ENCODE data around the gene CENPO.

Gene CENPO

DNA sequence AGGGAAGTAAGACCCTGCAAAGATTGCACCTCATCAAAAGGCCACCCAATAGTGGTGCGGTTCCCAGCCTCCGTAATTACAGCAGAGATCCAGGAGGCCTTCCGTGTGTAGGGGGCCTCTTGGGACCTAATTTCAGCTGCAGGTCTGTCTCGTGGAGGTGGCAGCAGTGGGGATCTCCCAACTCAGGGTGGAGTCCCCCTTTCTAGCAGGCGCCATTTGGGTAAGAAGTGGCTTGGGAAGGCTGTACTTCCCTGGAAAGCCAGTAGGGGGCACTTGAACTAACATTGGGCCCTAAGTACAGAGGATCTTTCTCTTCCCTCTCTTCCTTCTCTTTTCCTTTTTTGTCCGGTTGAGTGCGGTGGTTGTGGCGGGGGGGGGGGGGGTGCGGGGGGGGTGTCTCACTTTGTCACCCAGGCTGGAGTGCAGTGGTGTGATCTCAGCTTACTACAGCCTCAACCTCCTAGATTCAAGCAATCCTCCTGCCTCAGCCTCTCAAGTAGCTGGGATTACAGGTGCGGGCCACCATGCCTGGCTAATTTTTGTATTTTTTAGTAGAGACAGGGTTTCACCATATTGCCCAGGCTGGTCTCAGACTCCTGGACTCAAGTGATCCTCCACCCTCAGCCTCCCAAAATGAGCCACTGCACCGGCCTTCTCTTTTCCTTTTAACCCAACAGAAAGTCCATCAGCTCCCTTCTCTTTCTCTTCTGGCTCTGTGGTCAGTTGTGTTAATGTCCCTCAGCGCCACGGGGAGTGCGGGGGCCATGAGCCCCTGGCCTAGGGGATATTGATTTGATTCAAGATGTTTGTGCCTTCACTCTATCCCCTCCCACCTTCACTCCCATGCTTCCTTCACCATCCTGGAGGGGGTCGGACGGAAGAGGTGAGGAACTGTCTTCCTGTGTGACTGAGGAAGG, 32.0 kb downstream of the CENPO start:
- peak; percentile 28 for DNase-seq

DNA sequence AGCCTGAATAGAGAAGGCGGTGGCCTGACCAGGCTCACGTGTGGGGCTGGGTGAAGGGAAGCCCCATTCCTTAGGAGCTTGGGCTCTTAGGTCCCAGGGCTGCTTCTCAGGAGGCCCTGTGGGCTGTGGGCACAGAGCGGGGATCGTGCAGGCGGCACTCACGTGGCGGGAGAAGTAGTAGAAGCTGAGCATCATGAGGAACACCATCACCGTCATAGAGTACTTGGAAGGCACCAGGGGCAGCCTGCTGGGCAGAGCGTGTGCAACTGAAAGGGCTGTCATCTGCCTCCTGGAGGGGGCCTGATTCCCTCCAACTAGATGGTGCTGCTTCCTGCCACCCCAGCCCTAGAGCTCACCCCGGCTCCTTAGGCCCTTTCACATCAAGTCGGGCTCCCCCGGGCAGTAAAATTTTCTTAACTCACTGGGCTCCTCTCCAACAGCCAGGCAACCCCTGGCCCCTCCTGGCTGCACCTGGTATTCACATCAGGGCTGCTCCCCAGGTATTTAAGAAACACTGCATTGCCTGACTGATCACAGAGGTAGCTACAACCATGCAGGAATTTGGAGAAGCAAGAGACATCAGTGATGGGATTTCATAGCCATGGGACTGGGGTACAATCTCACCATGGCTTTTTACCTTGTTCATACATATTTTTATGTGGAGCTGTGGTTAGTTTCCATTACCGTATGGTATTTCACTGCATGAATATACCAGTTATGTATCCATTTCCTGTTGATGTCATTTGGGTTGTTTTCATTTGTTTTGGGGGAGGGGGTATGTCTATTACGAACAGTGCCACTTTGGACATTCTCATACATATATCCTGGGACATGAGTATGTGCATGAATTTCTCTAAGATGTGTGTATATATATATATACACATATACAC, 32.9 kb downstream of the CENPO start:
- peak; percentile 38 for DNase-seq

DNA sequence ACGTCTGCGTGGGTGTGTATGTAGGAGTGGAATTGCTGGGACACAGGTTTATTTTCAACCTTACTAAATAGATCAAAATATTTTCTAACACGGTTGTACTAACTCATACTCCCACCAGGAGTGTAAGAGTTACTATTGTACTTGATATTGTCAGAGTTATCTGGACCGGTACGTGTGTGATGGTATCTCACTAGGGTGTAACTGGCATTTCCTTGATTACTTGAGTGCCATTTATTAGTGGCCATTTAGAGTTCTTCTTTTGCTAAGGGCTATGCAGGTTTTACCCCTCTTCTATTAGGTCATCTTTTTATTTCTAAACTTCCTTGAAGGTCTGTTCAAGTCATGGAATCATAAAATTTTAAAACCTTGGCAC, 33.5 kb downstream of the CENPO start:
- DNase-seq = no peak

DNA sequence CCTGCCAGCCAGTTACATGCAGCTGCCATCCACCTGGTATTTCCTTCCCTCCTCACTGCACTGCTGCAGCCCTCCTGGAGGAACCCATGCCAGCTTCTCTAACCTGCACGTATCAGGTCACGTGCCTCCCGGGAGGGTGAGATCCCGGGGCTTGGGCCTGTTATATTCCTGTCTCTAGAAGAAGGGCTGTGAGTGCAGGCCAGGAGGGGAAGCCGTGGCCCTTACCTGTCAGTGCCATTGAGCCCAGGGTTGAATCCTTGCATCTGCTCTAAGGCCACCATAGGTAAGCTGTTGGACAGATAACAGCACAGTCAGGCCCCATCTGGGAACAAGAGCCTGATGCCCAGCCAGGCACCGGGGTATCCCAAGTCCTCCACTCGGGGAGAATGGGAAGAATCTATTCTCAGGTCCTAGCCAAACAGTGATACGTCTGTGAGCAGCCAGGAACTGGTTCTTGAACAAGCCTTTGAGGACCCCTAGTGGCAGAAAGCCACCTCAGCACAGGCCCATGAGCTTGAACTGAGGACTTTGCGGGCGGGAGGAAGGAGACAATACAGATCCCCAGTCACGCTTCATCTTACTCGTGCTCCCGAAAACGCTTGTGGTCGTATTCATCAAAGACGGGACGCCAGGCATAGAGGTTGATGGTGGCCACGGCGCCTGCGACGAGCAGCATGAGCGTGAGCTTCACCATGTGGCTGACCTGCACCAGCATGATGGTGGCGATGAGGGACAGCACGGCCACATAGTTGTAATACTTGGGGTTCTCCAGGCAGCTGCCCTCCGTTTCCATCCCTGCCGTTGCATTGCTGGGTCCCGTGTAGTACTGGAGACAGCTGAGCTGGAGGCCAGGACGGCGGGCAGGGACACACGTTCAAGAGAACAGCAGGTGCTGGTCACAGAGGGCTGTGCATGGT, 34.4 kb downstream of the CENPO start:
- DNase-seq = peak; percentile 83

DNA sequence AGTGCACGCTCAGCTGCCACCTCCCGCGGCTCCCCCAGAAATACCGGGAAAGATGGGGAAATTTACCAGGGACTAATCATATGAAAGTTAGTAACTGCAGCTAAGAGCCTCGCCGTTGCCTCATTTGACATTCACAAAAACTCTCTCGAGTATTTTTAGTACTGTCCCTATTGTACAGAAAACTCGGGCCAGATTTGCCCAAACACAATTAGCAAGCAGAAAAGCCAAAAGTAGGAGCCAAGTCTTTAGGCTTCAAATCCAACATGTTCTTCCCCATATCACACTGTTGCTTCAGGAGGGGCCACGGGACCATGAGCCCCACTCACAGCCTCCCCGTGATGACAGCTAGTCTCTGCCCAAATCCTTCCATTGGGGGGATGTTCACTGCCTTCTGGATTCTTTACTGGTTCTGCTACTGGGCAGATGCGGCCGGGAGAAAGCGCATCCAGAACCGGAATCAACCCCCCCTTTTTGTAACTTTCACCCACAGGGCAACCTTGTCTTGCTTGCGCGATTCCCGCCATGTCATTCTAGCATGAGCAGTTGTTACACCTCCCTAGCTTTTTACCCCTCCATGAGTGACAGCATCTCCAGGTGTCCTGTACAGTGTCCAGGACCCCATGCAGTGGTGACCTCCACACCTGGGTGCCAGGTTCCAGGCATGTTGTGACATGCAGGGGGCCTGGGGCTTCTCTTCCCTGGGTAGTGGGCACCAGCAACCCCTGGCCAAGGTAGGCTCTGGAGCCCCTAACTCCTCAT, 35.2 kb downstream of the CENPO start:
- no peak for DNase-seq

DNA sequence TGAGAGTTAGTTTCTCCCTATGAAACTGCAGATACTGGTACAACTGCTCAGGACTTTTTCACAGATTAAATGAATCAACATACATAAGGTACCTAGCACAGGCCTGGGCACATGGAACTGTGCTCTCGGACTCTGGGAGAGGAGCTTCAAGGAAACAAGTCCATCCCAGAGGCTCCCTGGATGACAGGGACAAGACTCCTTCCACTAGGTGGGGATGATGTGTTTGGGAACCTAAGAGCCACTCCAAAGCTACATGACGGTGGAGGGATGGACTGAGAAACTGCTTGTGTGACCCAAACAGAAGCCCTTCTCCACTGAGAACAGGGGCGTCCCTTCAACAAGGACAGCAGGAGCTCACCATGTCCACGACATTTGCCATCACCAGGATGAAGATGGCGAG, 37.1 kb downstream of the CENPO start:
- no peak for DNase-seq

DNA sequence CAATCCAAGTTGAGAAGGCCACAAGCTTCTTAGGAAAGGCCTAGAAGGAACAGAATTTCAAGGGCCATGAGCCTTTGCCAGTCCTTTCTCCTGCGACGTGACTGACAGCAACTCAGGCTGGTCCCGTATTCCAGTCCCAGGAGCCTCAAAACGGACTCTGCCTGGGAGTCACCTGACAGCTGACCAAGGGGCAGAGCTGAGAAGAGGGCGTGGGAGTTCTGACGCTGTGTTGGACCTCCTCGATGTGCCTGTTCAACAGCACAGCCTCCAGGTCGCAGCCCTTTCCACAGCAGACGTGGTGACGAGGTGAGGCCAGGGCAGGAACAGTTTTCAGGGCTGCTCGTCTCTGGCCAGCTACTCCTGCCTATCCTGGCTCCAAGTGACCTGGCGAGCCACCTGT, 37.6 kb downstream of the CENPO start:
- DNase-seq = no peak

DNA sequence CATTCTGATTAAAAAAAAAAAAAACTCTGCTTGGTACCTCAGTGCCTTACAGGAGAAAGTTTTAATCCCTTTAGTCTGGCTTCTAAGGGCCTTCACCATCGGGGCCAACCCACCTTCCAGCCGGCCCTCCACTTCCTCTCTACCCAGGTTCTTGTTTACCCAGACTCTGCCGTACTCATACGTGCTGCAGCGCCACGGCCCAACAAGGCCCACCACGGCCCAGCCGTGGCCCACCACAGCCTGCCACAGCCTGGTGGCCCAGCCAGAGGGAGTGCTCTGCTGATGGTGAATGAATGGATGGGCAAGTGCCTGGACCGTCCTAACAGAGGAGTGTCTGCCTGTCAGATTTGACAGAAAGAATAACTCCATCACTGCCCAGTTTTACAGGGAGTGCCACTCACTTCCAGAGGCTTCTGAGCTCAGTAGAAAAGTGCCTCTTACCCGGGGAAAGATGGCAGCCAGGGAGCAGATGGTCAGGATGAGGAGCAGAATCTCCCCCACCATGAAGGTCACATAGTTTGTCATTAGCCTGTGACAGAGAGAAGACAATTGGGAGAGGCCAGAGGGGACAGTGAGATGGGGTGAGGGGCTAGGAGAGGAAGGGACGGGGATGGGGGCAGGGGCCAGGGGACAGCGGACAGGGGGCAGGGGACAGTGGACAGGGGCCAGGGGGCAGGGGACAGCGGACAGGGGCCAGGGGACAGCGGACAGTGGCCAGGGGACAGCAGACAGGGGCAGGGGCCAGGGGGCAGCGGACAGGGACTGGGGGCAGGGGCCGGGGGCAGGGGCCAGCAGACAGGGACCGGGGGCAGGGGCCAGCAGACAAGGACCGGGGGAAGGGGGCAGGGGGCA, 38.2 kb downstream of the CENPO start:
- no peak for DNase-seq

DNA sequence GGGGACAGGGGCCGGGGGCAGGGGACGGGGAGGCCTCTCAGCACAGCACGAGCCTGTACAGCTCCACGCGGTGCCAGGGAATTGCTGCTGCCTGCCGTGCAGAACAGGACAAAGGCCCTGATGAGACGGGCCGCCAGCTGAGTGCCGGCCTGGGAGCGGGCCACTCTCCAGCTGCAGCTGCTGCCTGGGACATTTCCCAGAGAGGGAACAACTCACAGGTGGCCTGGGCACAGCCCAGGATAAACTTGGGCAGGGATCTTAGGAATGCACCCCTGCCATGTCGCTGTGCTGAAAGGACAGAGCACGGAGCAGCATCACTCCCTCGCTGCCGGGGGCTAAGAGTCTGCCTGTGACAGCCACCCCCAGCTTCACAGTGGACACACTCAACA, 38.8 kb downstream of the CENPO start:
- DNase-seq = no peak

DNA sequence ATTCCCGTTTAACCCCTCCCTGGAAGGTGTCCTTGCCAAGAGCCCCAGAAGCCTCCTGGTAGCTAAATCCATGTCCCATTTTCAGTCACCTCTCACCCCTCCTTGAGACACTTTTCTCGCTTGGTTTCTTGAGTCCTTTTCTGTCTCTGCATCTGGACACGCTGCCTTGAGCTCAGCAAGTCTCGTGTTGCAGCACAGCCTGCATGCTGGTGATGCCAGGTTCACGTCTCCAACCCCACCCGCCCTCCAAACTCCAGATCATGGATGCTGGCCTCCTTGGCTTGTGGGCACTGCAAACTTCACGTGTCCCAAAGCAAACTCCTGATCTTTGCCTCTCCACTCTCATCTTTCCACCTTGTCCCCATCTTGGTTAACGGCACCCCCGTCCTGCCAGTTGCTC, 39.3 kb downstream of the CENPO start:
- DNase-seq = no peak

DNA sequence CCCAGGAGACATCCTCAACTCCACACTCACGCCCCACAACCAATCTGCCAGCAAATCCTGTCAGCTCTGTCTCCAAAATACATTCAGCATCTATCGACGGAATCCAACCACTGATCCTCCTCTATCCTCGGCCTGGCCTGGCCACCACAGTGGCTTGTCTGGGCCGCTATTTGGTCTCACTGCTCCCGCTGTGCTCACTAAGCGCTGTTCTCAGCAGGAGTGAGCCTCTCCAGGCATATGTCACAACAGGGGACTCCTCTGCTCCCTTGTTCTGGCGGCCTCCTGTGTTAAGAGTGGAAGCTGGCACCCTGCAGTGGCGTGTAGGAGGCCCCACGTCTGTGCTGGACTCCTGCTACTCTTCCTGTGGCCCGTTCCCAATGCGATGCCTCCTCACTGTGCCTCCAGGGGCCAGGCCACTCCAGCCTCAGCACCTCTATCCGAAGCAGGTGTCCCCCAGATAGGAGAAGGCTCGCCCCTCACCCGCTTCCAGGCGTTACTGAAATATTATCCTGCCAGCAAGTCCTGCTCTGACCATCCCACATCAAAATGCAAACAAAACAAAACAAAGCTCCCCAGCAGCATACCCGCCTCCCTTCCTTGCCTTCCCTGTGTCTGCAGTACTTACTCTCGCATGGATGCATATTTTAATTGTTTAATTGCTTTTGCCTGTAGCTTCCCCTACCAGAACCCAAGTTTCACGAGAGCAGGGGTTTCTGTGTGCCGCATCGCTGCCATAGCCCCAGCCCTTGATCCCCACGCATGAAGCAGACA, 39.9 kb downstream of the CENPO start:
- DNase-seq = no peak

DNA sequence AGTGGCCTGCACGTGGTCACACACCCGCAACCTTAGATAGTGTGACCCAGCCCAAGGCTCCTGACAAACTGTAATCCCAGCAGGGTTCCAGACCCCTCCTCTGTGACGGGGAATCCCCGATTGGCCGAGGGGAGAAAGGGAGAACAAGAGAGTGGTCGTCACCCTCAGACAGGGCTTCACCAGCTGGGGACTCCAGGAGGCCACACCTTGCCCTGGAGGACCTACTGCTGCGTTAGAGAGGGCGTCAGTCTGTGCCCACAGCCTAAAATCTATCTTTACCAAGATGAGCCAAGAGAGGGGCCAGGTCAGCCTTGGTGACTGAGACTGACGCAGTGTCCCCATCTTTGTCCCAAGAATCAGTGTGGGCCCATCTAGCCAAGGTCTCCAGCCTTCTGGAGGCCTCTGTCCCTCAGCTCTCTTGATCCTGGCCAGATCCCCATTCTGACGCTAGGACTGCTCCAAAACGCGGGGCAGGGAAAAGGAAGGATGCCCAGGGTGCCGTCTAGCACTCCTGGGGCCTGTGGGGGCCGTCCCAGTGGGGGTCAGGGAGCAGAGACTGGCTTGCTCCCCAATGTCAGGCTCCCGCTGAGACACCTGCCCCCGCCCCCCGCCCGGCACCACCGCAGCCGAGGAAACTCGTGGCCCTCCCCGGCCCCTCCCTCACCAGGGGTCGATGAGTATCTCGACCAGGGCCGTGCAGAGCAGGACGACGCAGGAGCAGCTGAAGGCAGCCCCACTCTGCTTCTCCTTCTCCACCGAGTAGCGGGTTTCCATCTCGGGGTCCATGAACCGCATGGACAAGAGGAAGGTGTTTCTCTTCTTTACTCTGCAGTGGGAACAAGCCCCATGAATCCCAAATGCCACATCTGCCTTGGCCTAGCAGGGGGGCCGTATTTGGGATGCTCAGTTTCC, 40.9 kb downstream of the CENPO start:
- DNase-seq = no peak

DNA sequence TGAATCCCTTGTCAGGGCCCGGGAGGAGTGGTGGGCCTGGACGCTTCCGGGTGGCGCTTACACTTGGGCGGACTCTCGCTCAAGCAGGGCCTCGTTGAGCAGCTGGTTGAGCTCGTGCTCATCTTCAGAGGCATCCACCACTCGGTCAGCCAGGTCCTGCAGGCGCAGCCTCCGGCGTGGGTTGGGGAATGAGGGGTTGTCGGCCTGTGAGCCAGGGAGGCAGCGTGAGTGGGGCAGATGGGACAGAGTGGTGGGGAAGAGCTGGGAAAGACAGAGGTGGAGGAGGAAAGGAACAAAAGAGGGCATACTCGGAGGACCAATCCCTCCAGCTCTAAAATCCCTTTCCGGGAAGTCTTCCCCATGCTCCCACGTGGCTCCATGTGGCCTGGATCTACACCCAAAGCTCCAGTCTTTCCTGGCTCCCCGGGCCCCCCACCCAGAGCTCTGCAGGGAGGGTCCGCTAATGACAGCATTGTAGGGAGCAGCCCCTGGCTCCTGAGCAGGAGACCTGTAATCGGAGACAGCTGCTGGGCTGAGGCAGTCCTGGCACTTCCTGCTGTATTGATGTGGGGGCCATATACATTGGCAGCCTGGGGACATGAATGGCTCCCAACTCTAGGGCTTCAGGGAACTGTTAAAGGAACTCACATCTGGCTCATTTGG, 41.6 kb downstream of the CENPO start:
- DNase-seq = no peak

DNA sequence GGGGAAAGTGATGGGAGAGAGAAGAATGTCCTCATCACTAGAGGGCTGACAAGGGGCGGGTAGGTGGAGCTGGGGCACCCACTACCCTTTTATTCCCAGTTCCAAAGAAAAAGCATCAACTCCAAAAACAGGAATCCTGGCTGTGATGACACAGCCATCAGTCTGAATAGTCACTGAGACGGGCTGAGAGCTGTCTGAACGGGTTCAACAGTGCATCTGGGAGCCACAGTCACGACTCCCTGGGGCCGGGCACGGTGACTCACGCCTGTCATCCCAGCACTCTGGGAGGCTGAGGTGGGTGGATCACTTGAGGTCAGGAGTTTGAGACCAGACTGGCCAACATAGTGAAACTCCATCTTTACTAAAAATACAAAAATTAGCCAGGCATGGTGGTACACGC, 42.2 kb downstream of the CENPO start:
- peak; percentile 50 for DNase-seq

DNA sequence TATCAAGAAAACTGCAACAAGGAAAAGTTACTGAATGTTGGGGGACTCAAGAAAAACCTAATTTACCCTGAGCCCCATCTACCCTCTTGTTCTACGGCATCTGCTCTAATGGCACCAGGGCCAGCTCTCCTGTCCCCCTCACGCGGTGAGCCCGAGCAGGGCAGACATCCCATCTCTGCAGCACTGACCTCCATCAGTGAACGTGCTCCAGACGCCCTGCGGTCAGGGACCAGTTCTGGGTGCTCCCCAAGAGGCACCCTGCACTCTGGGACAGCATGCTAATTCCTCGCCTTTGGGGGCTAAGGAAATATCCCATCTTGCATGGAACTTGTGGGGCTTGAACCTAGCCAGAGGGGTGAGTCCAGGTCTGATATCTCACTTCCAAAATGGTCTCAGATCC, 43.0 kb downstream of the CENPO start:
- DNase-seq = no peak

DNA sequence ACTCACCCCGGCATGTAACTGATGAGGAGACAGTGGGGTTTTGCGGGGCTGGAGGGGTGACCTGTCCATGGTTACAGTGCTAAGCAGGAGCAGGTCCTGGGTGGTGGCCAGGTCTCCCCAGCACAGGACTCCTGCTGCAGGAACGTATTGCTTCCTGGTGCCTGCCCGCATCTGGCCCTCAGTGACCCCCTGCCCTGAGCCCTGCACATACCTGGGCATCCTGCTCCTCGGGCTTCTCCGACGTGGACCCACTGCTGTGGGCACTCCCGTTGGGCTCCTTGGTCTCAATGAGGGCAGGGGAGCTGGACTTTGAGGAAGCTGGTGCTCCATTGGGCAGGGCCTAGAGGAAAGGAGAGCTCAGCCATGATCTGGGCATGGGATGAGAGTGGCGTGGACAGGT, 43.5 kb downstream of the CENPO start:
- no peak for DNase-seq

DNA sequence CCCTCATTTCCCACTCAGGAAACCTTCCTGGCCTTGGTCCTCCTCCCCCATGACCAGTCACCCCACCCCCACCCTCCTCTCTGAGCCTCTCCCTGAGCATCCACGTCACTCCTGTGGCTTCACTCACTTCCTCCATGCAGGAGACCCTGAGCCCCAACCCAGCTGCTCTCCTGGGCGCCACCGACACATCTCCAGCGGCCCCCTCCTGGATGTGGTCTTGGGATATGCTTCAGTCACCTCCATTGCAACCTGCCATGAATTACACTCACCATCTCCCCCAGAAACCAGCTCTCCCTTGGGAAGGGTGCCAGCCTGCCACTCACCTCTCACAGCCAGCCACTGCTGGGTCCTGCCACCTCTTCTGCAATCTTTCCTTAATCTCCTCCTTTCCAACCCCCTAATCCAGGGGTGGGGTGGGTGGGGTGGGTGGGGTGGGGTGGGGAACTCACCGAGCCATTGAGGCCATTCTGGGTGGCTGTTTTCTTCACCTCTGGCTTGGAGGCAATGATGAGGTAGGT, 44.8 kb downstream of the CENPO start:
- no peak for DNase-seq

DNA sequence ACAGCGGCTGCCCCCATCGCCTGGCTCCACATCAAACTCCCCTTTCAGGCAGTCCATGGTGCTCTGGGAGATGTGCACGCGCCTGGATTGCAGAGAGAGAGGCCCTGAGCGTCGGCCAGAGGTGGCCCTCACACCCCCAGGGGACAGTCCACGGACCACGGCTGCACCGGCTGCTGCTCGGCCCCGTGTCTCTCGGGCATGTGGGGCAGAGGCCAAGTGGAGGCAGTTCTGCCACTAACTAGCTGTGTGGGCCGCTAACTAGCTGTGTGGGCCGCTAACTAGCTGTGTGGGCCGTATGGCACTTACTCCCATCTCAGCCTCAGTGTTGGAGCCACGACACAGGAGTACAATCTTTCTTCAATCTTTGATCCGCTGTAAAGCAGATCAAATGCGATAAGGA, 45.3 kb downstream of the CENPO start:
- DNase-seq = no peak
